HG03159 (cell line): ENCODE data around the gene GRB10.

Experiments
- ATAC-seq: cut with Tn5 transposase; IDR thresholded peaks from one replicate; pipeline ENCODE4 v1.9.1; 2021; ENCODE audit warnings: mild to moderate bottlenecking, moderate library complexity; ENCODE audit not compliant: unreplicated experiment

Gene GRB10

DNA sequence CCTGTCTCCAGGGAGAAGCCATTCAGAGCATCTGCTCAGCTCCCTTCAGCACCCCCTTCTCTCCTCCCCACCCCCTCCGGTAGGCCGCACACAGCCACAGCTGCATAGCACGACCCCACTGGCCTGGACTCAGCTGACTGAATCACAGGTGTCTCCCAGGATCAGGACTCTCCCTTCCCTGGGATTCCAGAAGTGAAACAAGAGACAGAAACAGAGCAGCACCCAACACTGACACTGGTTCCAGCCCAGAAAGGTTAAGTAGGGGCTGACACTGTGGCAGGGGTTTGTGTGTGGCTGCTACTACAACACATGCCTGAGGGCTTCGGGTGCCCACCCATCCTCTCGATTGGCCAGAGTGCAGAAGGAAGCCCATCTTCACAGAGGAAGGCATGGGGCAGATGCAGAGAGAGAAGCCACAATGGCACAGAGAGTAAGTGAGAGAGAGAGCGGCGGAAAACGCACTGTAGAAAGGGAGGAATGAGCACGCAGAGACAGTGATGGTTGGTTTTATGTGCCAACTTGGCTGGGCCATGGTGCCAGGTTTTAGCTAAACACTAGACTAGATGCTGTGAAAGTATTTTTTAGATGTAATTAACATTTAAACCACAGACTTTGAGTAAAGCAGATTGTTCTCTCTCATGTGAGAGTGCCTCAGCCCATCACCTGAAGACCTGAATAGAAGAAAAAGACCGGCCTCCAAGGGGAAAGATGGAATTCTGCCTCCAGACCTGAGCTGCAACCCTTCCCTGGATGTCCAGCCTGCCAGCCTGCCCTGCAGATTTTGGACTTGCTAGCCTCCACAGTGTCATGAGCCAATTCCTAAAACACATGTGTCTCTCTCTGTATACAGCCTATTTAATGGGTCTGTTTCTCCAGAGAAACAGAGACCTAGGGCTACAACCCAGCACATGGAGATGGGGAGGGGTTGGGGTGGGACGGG, 107.5 kb downstream of the GRB10 start:
- no peak for ATAC-seq

DNA sequence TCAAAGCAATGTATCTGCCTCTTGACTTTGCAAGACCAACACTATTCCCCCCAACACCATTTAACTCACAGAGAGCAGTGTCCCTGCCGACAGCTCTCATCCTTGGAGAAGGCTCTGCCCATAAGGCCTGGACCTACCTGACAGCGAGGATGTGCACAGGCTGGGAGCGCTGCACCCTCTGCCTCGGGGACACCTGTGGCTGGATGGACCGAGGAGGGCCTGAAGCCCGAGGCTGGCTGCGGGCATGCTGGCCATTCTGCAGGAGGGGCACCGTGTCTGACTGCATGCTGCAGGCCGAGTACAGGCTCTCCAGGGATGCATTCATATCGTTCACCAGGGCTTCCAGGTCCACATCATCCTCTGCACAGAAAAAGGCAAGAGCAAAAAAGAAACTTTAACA, 108.4 kb downstream of the GRB10 start:
- no peak for ATAC-seq

DNA sequence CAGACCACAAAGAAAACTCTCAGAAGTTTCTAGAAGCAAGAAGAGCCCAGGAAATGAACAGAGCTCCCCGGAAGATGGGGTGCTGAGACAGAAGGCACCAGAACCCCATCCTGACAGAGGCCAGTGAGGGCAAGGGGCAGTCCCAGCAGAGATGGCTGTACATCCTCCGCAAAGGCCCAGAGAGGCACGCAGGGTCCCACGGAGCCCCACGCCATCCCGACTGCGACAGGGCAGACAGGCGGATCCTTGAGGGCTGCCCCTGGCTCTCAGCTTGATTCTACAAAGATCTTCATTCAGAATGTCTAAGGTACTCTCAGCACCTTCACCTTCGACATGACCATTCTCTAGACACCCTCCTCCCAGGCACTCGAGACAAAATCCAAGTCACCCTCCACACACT, 109.6 kb downstream of the GRB10 start:
- no peak for ATAC-seq

DNA sequence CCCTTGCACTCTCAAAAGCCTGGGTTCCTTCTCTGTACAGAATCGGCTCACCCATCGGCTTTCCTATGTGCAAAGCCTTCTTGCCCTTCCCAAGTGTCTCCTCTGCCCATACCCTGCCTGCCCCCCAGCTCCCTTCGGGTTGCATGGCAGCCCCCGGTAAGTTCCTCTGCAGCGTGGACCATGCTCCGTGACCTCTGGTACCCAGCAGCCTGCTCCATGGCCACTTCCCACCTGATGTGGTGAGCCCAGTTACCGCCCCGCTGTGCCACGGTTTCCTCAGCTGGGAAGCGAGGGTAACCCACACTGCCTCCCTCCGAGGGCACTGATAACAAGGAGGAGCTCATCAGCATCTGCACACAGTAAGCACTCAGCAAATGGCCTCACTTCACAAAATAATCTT, 110.7 kb downstream of the GRB10 start:
- no peak for ATAC-seq

- no peak for ATAC-seq
Measured at GRCh38 chr7:50671386-50671785, 111.3 kb downstream of the GRB10 start.

DNA sequence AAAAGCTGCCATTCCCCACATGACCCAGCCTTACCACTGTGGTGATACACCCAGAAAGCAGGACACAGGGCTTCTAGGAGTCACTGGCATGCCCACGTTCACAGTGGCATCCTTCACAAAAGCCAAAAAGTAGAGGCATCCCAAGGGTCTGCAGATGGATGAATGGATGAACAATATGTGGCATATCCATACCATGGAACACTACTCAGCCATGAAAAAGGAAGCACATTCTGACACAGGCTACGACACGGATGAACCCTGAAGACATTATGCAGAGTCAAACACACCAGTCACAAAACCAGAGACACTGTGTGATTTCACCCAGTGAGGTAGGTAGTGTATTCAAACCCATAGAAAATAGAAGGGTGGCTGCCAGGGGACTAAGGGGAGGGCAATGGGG, 112.8 kb downstream of the GRB10 start:
- no peak for ATAC-seq

- no peak for ATAC-seq
Measured at GRCh38 chr7:50667789-50668226, 114.9 kb downstream of the GRB10 start.

DNA sequence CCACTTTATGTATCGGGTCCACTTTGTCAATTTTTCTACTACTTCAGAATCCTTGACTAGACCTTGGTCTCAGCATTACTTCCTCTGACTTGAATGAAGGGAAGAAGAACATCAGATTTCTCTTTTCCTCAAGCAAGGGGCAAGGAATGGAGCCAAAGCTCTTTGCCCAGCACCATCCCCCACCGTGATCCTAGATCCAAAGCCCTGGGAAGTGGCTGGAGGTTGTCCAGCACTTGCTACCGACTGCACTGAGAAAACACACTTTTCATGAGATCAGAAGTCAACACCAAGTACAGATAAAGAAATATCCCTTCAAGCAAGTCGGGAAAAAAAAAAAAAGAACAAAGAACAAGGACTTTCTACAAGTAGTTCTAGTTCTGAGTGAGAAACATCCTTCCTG, 115.4 kb downstream of the GRB10 start:
- no peak for ATAC-seq

- no peak for ATAC-seq
Measured at GRCh38 chr7:50666124-50666496, 116.6 kb downstream of the GRB10 start.

GRCh38 chr7:50665403-50666123, 117.1 kb downstream of the GRB10 start:
- ATAC-seq = no peak

GRCh38 chr7:50664937-50665336, 117.8 kb downstream of the GRB10 start:
- ATAC-seq = peak; percentile 28

DNA sequence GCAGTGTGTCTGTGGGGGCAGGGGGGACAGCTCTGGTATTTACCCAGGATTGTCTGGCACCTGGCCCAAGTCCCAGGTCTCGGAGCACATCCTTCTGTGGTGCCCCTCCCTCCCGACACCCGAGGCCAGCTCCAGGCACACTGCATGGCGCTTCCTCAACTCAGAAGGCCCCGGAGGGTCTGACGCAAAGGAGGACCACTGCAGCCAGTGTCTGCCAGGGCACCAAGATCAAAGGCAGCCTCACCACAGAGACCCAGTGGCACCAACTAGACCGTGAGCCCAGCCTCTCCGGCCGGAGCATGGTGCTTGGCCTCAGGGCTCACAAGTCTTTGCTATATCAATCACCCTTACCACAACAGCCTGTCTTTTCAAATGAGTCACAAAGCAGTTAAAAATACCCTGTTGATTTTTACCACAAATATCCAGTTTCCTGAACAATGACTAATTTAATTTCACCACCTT, 118.2 kb downstream of the GRB10 start:
- ATAC-seq = peak; percentile 57

DNA sequence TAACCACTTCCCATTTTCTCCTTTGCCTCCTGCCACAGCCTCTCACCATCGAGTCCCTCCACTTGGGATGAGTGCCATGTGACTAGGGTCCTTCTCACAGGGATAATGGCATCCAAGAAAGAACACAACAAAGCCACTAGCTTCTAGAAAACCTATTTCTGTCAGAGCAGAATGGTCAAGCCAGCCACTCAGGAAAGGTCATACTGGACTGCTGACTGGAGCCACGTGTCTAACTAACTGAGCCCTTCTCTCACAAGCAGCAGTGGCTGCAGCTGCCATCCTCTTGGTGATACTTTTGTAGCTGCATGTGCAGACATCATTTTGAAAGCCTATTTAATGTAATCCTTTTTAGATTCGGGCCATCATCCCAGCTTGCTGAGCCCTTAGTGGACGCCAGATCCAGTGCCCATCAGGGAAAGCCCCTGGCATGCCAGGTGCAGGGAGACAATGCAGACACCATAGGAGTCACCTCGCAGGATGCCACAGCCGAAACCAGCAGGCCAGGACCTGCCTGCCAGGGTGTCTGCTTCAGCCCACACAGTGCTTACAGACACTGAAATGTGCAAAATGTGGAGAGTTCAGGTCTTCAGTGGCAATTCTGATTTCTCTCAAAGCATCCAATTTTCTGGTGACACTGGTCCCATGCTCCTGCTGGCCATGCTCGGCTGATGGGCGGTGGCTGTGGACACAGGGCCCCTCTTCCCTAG, 119.1 kb downstream of the GRB10 start:
- no peak for ATAC-seq

GRCh38 chr7:50662996-50663395, 119.7 kb downstream of the GRB10 start:
- no peak for ATAC-seq

GRCh38 chr7:50662041-50662694, 120.5 kb downstream of the GRB10 start:
- ATAC-seq = no peak

GRCh38 chr7:50661345-50662040, 121.2 kb downstream of the GRB10 start:
- ATAC-seq = peak; percentile 57

DNA sequence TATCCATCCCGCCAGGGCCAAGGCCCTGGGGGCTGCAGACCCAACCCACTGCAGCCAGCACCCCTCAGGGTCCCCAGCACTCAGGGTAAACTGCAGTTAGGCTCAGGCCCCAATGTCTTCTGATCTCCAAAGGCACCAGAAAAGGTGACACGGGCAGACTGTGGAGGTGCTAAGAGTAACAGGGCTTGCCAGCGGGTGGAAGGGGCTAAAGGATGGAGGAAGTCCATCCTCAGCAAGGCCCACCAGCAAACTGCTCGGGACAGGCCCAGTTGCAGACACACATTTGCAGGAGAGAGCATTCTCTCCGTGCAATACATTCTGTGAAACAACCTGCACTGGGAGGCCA, 121.9 kb downstream of the GRB10 start:
- no peak for ATAC-seq

- peak; percentile 17 for ATAC-seq
Measured at GRCh38 chr7:50660040-50660829, 122.5 kb downstream of the GRB10 start.

DNA sequence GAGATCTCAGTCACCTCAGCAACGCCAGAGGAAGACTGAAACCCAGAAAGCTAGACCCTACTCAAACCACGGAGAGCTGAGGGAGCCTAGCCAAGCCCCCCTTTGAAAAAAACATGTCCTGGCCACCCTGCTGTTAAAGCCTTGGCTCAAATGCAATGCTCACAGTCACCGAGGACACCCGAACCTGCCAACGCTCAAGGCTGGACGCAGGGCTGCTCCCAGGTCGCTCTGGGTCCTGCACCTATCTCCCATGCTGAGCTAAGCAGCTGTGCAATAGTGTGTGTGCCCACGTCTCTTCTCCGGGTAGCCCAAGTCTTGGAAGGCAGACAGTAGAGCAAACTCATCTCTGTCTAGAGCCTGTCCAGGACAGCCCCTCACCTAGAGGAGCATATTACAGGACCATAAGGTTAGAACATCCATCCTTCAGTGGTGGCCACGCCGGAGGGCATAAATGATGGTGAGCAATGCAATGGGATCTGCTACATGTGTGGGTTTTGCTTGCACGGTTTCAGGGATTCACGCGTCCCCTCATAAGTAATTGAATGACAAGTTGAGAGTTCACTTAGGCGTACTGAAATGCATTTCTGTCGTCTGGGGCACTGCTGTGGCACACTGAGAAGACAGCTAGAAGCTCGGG, 123.2 kb downstream of the GRB10 start:
- no peak for ATAC-seq
